Mononuclear cell (primary cell): ENCODE results near the gene TENM3. TPM values are rescaled to one million over a fixed set of nuclear protein-coding genes. Genes with fewer than 3 reads are reported as not detected.

Experiments
- H3K27me3 ChIP-seq: 2 replicates; pipeline ENCODE4 v1.6.0; 2011; ENCODE audit warnings: low read length, control low read depth; ENCODE audit not compliant: insufficient read depth
- H3K4me1 ChIP-seq: 2 replicates; pipeline ENCODE4 v1.5.1; 2011; ENCODE audit warnings: mild to moderate bottlenecking, low read length, control low read depth; ENCODE audit not compliant: insufficient read depth
- H3K4me3 ChIP-seq: 2 replicates; pipeline ENCODE4 v1.5.1; 2011; ENCODE audit warnings: mild to moderate bottlenecking, low read length, moderate library complexity
- H3K9me3 ChIP-seq: 2 replicates; pipeline ENCODE4 v1.5.1; 2011; ENCODE audit warnings: low read depth, mild to moderate bottlenecking, control low read depth, low read length
- total RNA-seq: library from RNA; depleted of rRNA; stranded (reverse); fragments of >200 nt; gene quantifications from one replicate; pipeline ENCODE4 v1.2.3, GENCODE V29; 2012

TENM3 gene
- total RNA-seq, 1 donor: not detected

DNA sequence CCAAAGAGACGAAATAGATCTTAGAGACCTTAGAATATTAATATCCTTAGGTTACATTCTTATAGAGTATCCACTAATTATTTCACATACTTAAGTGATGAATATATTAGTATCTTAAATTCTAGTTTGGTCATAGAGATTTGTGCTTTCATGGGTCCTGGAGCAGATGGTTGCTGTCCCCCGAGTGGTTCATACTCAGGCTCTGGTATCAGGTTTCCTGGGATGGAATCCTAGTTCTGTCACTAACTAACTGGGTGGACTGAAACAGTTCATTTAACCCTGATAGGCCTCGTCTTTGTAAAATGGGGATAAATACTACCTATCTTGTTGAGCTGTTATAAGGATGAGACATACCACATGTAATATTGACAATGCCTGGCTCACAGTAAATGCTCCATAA is 264.6 kb downstream of the TENM3 start:
- H3K4me3 ChIP-seq: no peak overlapping the region
- no peaks in the 10 kb centered on the region for H3K9me3 ChIP-seq
- H3K4me1 ChIP-seq: no peaks in the 10 kb centered on the region
- H3K27me3 ChIP-seq: no peaks in the 10 kb centered on the region

DNA sequence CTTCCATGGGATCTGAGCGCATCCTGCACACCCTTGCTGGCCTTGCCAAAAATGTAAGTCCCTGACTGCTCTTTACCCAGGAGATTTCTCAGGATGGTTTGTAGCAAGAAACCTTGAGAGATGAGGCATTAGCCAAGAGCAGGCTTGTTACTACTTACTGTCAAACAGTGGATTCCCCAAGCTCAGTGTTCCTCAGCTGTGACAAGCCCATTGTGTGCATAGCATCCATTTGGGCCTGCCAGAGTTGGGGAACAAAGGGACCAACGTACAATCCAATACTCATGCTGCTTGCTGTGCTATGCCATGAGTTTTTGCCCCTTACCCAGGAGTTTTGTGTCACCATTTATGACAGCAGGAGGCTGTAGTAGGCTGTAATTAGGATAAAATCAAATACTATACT is 267.6 kb downstream of the TENM3 start:
- H3K9me3 ChIP-seq: no peaks in the 10 kb centered on the region
- H3K4me3 ChIP-seq: no peak overlapping the region
- H3K27me3 ChIP-seq: no peaks in the 10 kb centered on the region
- H3K4me1 ChIP-seq: no peaks in the 10 kb centered on the region

GRCh38 chr4:182513587-182514291 is 270.5 kb downstream of the TENM3 start:
- Histone ChIP-seq H3K4me1 (no peaks in the 10 kb centered on the region), H3K4me3 (no peak overlapping the region), H3K9me3 (no peaks in the 10 kb centered on the region), H3K27me3 (no peaks in the 10 kb centered on the region)

GRCh38 chr4:182518421-182518820 is 275.2 kb downstream of the TENM3 start:
- Histone ChIP-seq H3K27me3 (no peaks in the 10 kb centered on the region), H3K4me3 (no peak overlapping the region), H3K4me1 (no peaks in the 10 kb centered on the region), H3K9me3 (no peaks in the 10 kb centered on the region)

DNA sequence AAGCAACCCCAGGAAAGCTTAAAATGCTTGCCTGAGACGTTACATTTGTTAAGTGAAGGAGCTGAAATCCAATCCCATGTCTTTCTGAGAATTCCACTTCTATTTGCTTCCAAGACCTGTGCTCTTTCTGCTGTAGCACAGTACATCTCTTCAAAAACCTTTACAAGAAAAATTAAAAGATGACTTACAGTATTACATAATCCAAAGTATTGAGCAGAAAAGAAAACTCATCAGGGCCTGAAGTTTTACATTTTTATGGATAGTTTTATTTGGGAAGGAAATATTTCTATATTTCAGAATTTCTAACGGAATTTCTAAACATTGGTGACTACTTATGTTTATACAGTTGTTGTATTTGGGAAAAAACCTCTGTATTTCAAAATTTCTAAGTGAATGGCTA is 276.3 kb downstream of the TENM3 start:
- Histone ChIP-seq H3K4me3 (no peak overlapping the region), H3K4me1 (no peaks in the 10 kb centered on the region), H3K9me3 (no peaks in the 10 kb centered on the region), H3K27me3 (no peaks in the 10 kb centered on the region)

- no peak overlapping the region for H3K4me3 ChIP-seq
- no peaks in the 10 kb centered on the region for H3K9me3 ChIP-seq
- no peaks in the 10 kb centered on the region for H3K4me1 ChIP-seq
These were observed 277.8 kb downstream of the TENM3 start for GRCh38 chr4:182521011-182521410.

DNA sequence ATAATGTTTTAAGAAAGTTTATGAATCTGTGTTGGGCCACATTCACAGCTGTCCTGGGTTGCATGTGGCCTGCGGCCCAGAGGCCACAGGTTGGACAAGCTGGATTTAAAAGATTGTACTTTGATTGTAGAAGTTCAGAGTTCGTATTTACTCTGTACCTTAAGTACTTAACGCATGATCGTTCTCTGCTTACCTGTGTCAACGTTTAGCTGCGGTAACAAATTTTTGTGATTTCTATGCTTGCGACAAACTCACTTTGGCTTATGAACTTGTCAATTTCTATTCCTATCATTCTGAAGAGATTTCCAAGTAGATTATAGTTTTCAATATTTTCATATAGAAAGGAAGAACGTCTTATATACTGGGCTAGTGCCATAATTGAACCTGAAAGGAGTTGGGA is 285.6 kb downstream of the TENM3 start:
- no peaks in the 10 kb centered on the region for H3K4me1 ChIP-seq
- no peaks in the 10 kb centered on the region for H3K9me3 ChIP-seq
- no peaks in the 10 kb centered on the region for H3K27me3 ChIP-seq
- H3K4me3 ChIP-seq: no peak overlapping the region

More at GRCh38 chr4:182521011-182521410, 277.8 kb downstream of the TENM3 start:
- no peaks in the 10 kb centered on the region for H3K27me3 ChIP-seq

- H3K4me1 ChIP-seq: no peaks in the 10 kb centered on the region
- H3K27me3 ChIP-seq: no peaks in the 10 kb centered on the region
- H3K9me3 ChIP-seq: no peaks in the 10 kb centered on the region
- H3K4me3 ChIP-seq: no peak overlapping the region
These were observed 287.2 kb downstream of the TENM3 start for GRCh38 chr4:182530451-182530850.

GRCh38 chr4:182531555-182532162 is 288.5 kb downstream of the TENM3 start:
- Histone ChIP-seq H3K4me1 (no peaks in the 10 kb centered on the region), H3K4me3 (no peak overlapping the region), H3K27me3 (no peaks in the 10 kb centered on the region), H3K9me3 (no peaks in the 10 kb centered on the region)

DNA sequence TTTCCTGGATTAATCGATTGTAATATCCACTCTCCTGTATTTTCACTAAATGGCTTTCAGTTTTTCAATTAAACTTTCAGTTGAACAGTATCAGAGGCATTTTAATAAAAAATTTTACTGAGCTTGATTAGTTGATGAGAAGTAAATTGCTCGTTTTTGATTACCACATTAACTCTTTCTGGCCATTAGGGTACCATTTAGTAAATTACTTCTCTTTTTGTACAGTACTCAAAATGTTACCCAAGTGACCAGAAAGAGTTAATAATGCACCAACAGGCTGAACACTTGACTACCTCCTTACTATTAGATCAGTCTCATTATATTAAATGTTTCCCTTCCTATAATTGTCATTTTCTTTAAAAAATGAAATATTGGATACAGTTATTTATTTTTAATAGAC is 289.2 kb downstream of the TENM3 start:
- H3K4me1 ChIP-seq: no peaks in the 10 kb centered on the region
- no peaks in the 10 kb centered on the region for H3K9me3 ChIP-seq
- H3K4me3 ChIP-seq: no peak overlapping the region
- H3K27me3 ChIP-seq: no peaks in the 10 kb centered on the region

GRCh38 chr4:182533964-182534363 is 290.8 kb downstream of the TENM3 start:
- H3K27me3 ChIP-seq: no peaks in the 10 kb centered on the region
- H3K4me3 ChIP-seq: no peak overlapping the region
- H3K9me3 ChIP-seq: no peaks in the 10 kb centered on the region
- no peaks in the 10 kb centered on the region for H3K4me1 ChIP-seq

- no peaks in the 10 kb centered on the region for H3K4me1 ChIP-seq
- H3K4me3 ChIP-seq: no peak overlapping the region
- no peaks in the 10 kb centered on the region for H3K27me3 ChIP-seq
- no peaks in the 10 kb centered on the region for H3K9me3 ChIP-seq
These were observed 293.1 kb downstream of the TENM3 start for GRCh38 chr4:182536221-182536811.

DNA sequence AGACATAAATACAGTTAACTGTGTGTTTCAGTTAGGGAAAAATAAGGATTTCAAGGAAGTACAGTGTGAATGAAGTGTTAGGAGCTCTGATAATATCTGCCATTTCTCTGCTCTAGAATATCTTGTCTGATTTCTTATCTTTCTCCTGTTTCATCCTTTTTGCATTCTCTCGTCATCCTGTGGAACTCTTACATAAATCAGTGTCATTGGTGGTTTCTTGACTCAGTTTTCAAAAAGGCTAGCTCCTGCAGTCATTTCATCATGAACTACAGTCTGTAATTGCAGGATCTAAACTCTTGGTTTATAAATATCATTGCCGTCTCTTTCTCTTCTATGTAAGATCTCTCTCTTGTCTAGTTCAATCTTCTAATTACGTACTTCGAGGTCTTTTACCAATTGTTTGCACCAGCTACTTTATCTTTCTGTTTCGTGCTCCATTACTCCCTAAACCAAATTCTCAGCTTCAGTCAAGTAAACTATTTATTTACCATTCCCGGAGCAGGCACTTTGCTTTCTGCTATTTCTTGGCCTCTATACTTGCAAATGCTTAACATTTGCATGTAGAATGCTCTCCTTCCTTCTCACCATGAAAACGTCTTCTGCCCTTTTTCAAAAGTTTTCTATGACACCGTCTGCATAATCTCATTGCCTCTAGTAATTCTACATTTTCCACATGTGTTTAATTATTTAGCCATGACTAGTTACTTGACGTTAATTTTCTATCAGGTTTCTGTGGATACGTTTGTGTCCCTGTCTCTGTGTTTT is 294.0 kb downstream of the TENM3 start:
- no peaks in the 10 kb centered on the region for H3K27me3 ChIP-seq
- H3K4me1 ChIP-seq: no peaks in the 10 kb centered on the region
- no peaks in the 10 kb centered on the region for H3K9me3 ChIP-seq
- H3K4me3 ChIP-seq: no peak overlapping the region

GRCh38 chr4:182538031-182538430 is 294.8 kb downstream of the TENM3 start:
- no peak overlapping the region for H3K4me3 ChIP-seq
- H3K9me3 ChIP-seq: no peaks in the 10 kb centered on the region
- H3K27me3 ChIP-seq: no peaks in the 10 kb centered on the region
- no peaks in the 10 kb centered on the region for H3K4me1 ChIP-seq

- H3K4me1 ChIP-seq: no peaks in the 10 kb centered on the region
- H3K9me3 ChIP-seq: no peaks in the 10 kb centered on the region
- H3K4me3 ChIP-seq: no peak overlapping the region
- no peaks in the 10 kb centered on the region for H3K27me3 ChIP-seq
These were observed 297.3 kb downstream of the TENM3 start for GRCh38 chr4:182540496-182540895.
